Measurements from ENCODE around the gene DUOX2. TPM values are rescaled to one million over a fixed set of nuclear protein-coding genes. Genes with fewer than 3 reads are reported as not detected.

The DUOX2 gene
- total RNA-seq, 6 donors from 2014 or later: 2.7 to 27.2 (median 6.7) TPM

DNA sequence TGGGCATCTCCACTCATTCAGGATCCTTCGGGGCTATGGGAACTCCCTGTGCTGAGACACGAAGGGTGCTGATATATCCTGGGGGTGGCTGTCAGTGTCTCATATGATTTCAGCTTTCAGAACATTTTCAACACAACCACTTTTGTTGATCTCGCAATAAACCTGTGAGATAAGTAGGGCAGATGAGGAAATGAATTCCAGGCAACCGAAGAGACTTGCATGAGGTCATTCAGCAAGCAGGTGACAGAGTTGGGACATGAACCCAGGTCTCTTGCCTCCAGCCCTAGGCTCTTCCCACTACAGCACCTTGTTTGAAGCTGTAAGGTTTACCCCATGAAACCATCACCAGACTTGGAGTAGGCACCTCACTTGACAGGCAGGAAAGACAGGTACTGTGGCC, 32.4 kb upstream of the DUOX2 start:
- Histone ChIP-seq H3K4me3 (no peak overlapping the region), H3K4me1 (peaks cover 0 to 9% (median 1%) of the 10 kb centered on the region in 4 donors), H3K27ac (peak overlapping the region in 2 of 4 donors; percentile 12 to 48), H3K36me3 (peaks cover 9 to 54% (median 37%) of the 10 kb centered on the region in 4 donors), H3K9me3 (no peaks in the 10 kb centered on the region), H3K27me3 (no peaks in the 10 kb centered on the region)
- DNase-seq (peak in 1 of 2 donors; percentile 68), ATAC-seq (ENCODE audit: low FRiP score in 2 of 2) (peak in 1 of 2 donors; percentile 45)
- WGBS, 2 donors: 41 to 64% methylated on average over 4 of the region's 4 CpGs
- TF ChIP-seq, protein P1, sequence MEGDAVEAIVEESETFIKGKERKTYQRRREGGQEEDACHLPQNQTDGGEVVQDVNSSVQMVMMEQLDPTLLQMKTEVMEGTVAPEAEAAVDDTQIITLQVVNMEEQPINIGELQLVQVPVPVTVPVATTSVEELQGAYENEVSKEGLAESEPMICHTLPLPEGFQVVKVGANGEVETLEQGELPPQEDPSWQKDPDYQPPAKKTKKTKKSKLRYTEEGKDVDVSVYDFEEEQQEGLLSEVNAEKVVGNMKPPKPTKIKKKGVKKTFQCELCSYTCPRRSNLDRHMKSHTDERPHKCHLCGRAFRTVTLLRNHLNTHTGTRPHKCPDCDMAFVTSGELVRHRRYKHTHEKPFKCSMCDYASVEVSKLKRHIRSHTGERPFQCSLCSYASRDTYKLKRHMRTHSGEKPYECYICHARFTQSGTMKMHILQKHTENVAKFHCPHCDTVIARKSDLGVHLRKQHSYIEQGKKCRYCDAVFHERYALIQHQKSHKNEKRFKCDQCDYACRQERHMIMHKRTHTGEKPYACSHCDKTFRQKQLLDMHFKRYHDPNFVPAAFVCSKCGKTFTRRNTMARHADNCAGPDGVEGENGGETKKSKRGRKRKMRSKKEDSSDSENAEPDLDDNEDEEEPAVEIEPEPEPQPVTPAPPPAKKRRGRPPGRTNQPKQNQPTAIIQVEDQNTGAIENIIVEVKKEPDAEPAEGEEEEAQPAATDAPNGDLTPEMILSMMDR (IDR thresholded peaks at IDR 0.05): no peak
- TF ChIP-seq EP300 (IDR thresholded peaks at IDR 0.05): peak in 1 of 4 donors; percentile 91
- peak in 1 of 4 donors; percentile 35 for TF ChIP-seq POLR2A (IDR thresholded peaks at IDR 0.05)
- TF ChIP-seq POLR2AphosphoS5 (IDR thresholded peaks at IDR 0.05): peak; percentile 30 to 44

DNA sequence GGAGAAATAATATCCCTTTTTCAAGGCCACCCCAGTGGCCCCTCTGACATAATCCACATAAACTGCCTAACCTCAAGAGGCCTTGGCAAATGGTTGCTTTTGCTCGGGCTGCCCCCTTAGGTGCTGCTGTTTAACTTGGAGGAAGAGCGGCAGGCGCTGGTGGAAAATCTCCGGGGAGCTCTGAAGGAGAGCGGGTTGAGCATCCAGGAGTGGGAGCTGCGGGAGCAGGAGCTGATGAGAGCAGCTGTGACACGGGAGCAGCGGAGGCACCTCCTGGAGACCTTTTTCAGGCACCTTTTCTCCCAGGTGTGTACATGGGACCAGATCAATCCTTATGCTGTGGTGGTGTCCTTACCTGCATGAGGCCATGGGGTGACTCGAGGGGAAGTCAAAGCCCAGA, 30.8 kb upstream of the DUOX2 start:
- WGBS, 2 donors: 79 to 80% methylated on average over 9 of the region's 9 CpGs
- ATAC-seq (ENCODE audit: low FRiP score in 2 of 2) (no peak), DNase-seq (no peak)
- H3K36me3 ChIP-seq: peaks cover 10 to 42% (median 32%) of the 10 kb centered on the region in 4 donors
- no peak for TF ChIP-seq EP300 (IDR thresholded peaks at IDR 0.05)
- TF ChIP-seq POLR2AphosphoS5 (IDR thresholded peaks at IDR 0.05): no peak
- TF ChIP-seq POLR2A (IDR thresholded peaks at IDR 0.05): no peak
- TF ChIP-seq, protein P1 (IDR thresholded peaks at IDR 0.05): no peak
- peak overlapping the region in 2 of 4 donors; percentile 27 to 43 for H3K27ac ChIP-seq
- no peaks in the 10 kb centered on the region for H3K27me3 ChIP-seq
- H3K4me3 ChIP-seq: no peak overlapping the region
- no peaks in the 10 kb centered on the region for H3K9me3 ChIP-seq
- H3K4me1 ChIP-seq: peaks cover 0 to 22% (median 3%) of the 10 kb centered on the region in 4 donors

DNA sequence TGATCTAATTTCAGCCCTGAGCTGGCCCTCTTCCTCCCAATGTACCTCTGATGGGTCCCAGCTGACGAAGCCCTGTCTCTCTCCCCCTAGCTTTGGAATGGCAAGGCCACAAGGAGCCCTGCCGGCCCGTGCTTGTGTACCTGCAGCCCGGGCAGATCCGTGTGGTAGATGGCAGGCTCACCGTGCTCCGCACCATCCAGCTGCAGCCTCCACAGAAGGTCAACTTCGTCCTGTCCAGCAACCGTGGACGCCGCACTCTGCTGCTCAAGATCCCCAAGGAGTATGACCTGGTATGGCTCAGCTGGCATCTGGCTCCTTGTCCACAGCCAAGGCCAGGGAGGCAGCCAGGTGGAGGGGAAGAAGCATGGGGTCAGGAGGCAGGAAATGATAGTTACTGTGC, 30.0 kb upstream of the DUOX2 start:
- no peaks in the 10 kb centered on the region for H3K9me3 ChIP-seq
- TF ChIP-seq EP300 (IDR thresholded peaks at IDR 0.05): no peak
- TF ChIP-seq POLR2AphosphoS5 (IDR thresholded peaks at IDR 0.05): no peak
- TF ChIP-seq, protein P1 (IDR thresholded peaks at IDR 0.05): no peak
- peak in 1 of 4 donors; percentile 24 for TF ChIP-seq POLR2A (IDR thresholded peaks at IDR 0.05)
- no peak overlapping the region for H3K4me3 ChIP-seq
- H3K36me3 ChIP-seq: peaks cover 10 to 36% (median 26%) of the 10 kb centered on the region in 4 donors
- 91% methylated on average over 11 of the region's 11 CpGs for WGBS, 2 donors
- H3K27ac ChIP-seq: peak overlapping the region in 1 of 4 donors; percentile 16
- DNase-seq: no peak
- ATAC-seq (ENCODE audit: low FRiP score in 2 of 2): no peak
- H3K4me1 ChIP-seq: peaks cover 0 to 27% (median 5%) of the 10 kb centered on the region in 4 donors
- no peaks in the 10 kb centered on the region for H3K27me3 ChIP-seq

DNA sequence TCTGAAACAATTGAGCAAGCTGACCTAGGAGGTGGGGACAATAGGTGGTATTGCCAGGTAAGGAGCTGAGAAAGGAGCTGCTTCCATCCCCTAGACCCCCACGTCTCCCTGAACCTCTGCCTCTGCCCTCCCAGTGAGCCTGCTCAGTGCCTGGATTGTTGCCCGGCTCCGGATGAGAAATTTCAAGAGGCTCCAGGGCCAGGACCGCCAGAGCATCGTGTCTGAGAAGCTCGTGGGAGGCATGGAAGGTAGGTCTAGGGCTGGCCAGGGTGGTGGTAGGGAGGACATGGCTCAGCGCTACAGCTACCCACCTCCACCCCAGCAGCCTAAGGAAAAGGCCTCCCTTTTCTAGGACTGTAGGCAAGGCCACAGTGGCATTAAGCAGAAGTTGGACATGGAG, 29.1 kb upstream of the DUOX2 start:
- TF ChIP-seq POLR2AphosphoS5 (IDR thresholded peaks at IDR 0.05) (no peak), POLR2A (IDR thresholded peaks at IDR 0.05) (no peak), EP300 (IDR thresholded peaks at IDR 0.05) (no peak)
- TF ChIP-seq, protein P1 (IDR thresholded peaks at IDR 0.05): no peak
- H3K4me3 ChIP-seq: no peak overlapping the region
- H3K9me3 ChIP-seq: no peaks in the 10 kb centered on the region
- H3K27ac ChIP-seq: peak overlapping the region in 1 of 4 donors; percentile 30
- peaks cover 0 to 36% (median 6%) of the 10 kb centered on the region in 4 donors for H3K4me1 ChIP-seq
- WGBS, 2 donors: 81 to 90% methylated on average over 7 of the region's 7 CpGs
- H3K36me3 ChIP-seq: peaks cover 10 to 36% (median 25%) of the 10 kb centered on the region in 4 donors
- ATAC-seq (ENCODE audit: low FRiP score in 2 of 2): no peak
- DNase-seq: no peak
- no peaks in the 10 kb centered on the region for H3K27me3 ChIP-seq

DNA sequence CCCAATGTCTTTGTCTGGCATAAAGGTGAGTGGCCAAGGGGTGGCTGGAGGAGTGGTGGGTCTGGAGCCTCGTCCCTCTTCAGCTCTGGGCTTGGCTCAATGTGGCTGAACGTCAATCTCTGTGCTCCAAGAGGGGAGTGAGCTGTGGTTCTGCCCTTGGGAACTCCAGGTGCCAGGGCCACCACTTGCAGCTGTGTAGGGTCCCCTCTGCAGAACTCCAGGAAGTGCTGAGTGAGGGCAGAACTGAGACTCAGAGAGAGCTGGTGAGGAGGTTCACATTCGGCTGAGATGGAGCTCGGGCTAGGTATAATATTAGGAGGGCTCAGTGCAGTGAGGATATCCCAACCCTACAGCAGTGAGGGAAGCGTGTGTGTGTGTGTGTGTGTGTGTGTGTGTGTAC, 27.4 kb upstream of the DUOX2 start:
- DNase-seq: no peak
- Histone ChIP-seq H3K36me3 (peaks cover 10 to 31% (median 22%) of the 10 kb centered on the region in 4 donors), H3K9me3 (no peaks in the 10 kb centered on the region), H3K27ac (peak overlapping the region in 2 of 4 donors; percentile 42 to 54), H3K4me1 (peaks cover 0 to 38% (median 6%) of the 10 kb centered on the region in 4 donors), H3K4me3 (no peak overlapping the region), H3K27me3 (peaks cover 0 to under 1% (median 0%) of the 10 kb centered on the region in 4 donors)
- no peak for ATAC-seq (ENCODE audit: low FRiP score in 2 of 2)
- 64 to 76% methylated on average over 4 to 5 of the region's 5 CpGs for WGBS, 2 donors
- TF ChIP-seq POLR2A (IDR thresholded peaks at IDR 0.05) (no peak), POLR2AphosphoS5 (IDR thresholded peaks at IDR 0.05) (no peak), EP300 (IDR thresholded peaks at IDR 0.05) (no peak)
- TF ChIP-seq, protein P1 (IDR thresholded peaks at IDR 0.05): no peak

Measured in upper lobe of left lung (tissue), 6 donors.